ENCODE measurements around the gene MYO9B.
"Not testable (repeated sequence)": the region's sequence is repeated elsewhere in the genome, so short reads cannot be mapped to it uniquely, and the experiment has no call there.

Gene MYO9B

DNA sequence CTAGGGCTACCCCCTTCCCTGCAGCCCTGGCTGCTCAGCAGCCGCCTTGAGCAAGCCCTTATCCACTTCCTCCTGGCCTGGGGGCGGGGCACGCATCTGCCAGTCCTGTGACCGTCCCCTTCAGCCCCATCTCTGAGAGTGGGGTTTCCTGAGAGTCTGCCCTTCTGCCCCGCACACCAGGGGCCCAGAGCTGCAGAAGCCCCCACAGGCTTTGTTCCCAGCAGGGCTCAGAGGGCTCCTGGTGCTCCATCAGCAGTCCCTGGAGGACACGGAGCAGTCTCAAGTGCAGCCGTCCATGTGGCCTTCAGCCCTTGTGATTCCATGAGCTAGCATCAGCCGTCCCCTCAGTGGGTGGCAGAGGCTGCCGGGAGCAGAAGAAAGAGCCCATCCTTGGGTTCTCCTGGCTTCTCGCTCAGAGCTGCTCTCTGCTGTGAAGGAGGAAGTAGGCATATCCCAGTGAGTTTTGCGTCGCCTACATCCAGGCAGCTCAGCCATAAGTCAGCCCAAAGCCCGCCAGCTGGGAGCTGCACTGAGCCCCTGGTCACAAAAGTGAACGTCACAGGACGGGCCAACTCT is 16.3 kb downstream of the MYO9B start:
- H3K4me3 ChIP-seq (ENCODE audit: low read depth, low read length) = no peak overlapping the region
- DNase-seq (ENCODE audit: low read depth) = no peak
- TF ChIP-seq CTCF (IDR thresholded peaks at IDR 0.05; ENCODE audit: insufficient read depth, low read depth, low read length, missing control alignments) = no peak

DNA sequence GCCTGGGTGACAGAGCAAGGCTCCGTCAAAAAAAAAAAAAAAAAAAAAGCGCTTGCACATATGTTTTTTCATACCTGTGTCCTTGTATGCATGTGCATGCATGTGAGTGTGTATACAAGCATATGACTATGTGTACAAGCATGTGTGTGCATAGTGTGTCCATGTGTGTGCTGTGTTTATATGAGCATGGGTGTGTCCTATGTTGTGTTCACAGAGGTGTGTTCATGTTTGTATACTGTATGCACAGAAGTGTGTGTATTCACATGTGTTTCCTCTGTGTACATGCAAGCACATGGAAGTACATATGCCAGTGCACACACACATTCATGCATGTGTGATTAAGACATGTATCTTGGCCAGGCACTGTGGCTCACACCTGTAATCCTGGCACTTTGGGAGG is 17.1 kb downstream of the MYO9B start:
- H3K4me3 ChIP-seq (ENCODE audit: low read depth, low read length) = no peak overlapping the region
- no peak for DNase-seq (ENCODE audit: low read depth)
- no peak for TF ChIP-seq CTCF (IDR thresholded peaks at IDR 0.05; ENCODE audit: insufficient read depth, low read depth, low read length, missing control alignments)

- not testable (repeated sequence) for H3K4me3 ChIP-seq (ENCODE audit: low read depth, low read length); DNase-seq (ENCODE audit: low read depth)
These were observed 19.1 kb downstream of the MYO9B start for GRCh38 chr19:17094694-17095093.

GRCh38 chr19:17095141-17095919 is 19.8 kb downstream of the MYO9B start:
- H3K4me3 ChIP-seq (ENCODE audit: low read depth, low read length) = no peak overlapping the region
- no peak for DNase-seq (ENCODE audit: low read depth)
- TF ChIP-seq CTCF (IDR thresholded peaks at IDR 0.05; ENCODE audit: insufficient read depth, low read depth, low read length, missing control alignments) = no peak

DNA sequence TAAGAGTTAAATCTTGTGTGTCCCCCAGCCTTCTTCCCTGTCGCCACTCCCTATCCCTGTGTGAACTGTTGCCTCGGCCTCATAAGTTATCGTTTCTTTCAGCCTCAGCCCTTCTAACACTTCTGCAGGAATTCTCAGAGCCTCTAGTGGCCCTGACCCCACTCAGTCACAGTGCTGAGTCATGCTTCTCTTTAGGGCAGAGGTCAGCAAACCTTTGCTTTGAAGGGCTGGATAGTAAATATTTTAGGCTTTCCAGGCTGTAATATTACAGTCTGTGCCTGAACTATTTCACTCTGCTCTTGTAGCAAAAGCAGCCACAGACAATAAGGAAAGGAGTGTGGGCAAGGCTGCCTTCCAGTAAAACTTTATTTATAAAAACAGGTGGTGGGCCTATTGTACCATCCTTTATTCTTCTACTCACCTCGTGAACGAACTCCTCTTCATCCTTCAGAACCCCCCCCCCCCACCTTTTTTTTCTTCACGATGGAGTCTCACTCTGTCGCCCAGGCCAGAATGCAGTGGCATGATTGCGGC is 22.1 kb downstream of the MYO9B start:
- no peak overlapping the region for H3K4me3 ChIP-seq (ENCODE audit: low read depth, low read length)
- no peak for DNase-seq (ENCODE audit: low read depth)
- no peak for TF ChIP-seq CTCF (IDR thresholded peaks at IDR 0.05; ENCODE audit: insufficient read depth, low read depth, low read length, missing control alignments)

GRCh38 chr19:17098326-17098725 is 22.7 kb downstream of the MYO9B start:
- DNase-seq (ENCODE audit: low read depth) = no peak
- TF ChIP-seq CTCF (IDR thresholded peaks at IDR 0.05; ENCODE audit: insufficient read depth, low read depth, low read length, missing control alignments) = no peak
- H3K4me3 ChIP-seq (ENCODE audit: low read depth, low read length) = no peak overlapping the region

- no peak for DNase-seq (ENCODE audit: low read depth)
- no peak overlapping the region for H3K4me3 ChIP-seq (ENCODE audit: low read depth, low read length)
- TF ChIP-seq CTCF (IDR thresholded peaks at IDR 0.05; ENCODE audit: insufficient read depth, low read depth, low read length, missing control alignments) = no peak
These were observed 26.4 kb downstream of the MYO9B start for GRCh38 chr19:17101686-17102628.

Data from GM12865 (cell line).